ENCODE data around the gene GPC5. TPM values are rescaled to one million over a fixed set of nuclear protein-coding genes. Genes with fewer than 3 reads are reported as not detected.

Gene GPC5
- total RNA-seq, 2 donors from 2014 or later, result 0.83 to 1.3 TPM

DNA sequence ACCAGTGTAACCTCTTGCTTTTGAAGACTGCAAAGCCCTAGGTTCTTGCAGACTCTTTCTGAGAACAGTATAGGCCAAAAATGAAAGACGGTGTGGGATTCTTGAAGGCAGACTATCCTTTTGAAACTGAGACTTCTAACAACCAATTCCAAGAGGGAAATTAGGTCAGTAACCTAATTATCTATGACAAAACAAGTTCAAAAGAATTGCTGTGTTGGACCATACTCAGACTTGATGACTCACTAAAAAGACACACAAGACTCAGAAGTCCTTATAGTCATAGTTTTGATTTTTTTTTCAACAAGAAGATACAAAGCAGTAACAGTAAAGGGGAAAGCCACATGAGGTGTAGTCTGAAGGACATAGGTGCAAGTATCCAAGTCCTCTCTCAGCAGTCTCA is 1204.1 kb downstream of the GPC5 start:
- no peaks in the 10 kb centered on the region for H3K27me3 ChIP-seq
- TF ChIP-seq, protein P1, sequence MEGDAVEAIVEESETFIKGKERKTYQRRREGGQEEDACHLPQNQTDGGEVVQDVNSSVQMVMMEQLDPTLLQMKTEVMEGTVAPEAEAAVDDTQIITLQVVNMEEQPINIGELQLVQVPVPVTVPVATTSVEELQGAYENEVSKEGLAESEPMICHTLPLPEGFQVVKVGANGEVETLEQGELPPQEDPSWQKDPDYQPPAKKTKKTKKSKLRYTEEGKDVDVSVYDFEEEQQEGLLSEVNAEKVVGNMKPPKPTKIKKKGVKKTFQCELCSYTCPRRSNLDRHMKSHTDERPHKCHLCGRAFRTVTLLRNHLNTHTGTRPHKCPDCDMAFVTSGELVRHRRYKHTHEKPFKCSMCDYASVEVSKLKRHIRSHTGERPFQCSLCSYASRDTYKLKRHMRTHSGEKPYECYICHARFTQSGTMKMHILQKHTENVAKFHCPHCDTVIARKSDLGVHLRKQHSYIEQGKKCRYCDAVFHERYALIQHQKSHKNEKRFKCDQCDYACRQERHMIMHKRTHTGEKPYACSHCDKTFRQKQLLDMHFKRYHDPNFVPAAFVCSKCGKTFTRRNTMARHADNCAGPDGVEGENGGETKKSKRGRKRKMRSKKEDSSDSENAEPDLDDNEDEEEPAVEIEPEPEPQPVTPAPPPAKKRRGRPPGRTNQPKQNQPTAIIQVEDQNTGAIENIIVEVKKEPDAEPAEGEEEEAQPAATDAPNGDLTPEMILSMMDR (IDR thresholded peaks at IDR 0.05), result no peak
- DNase-seq (ENCODE audit: low spot score), result no peak
- H3K9me3 ChIP-seq, result no peaks in the 10 kb centered on the region
- no peaks in the 10 kb centered on the region for H3K36me3 ChIP-seq
- no peaks in the 10 kb centered on the region for H3K4me1 ChIP-seq
- H3K4me3 ChIP-seq, result no peak overlapping the region
- no peak overlapping the region for H3K27ac ChIP-seq

DNA sequence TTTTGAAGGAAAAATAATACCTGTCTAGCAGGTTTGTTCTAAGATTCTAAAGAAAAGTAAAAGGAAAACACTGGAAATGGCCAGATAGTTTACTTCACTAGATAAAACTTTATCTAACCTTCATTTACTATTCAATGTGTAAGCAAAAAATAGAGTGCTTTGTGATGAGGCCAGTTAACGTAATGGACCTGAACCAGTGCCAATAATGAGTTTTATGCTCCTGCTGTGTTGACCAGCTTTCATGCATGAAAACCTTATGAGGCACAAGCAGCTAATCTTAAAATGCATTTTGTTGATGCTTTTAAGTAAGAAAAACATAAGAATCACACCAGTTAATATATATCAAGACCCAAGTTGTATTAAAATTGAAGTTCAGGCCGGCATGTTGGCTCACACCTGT is 1211.0 kb downstream of the GPC5 start:
- Histone ChIP-seq H3K36me3 (no peaks in the 10 kb centered on the region), H3K27me3 (no peaks in the 10 kb centered on the region), H3K4me1 (no peaks in the 10 kb centered on the region), H3K9me3 (no peaks in the 10 kb centered on the region), H3K4me3 (no peak overlapping the region), H3K27ac (no peak overlapping the region)
- no peak for DNase-seq (ENCODE audit: low spot score)
- TF ChIP-seq, protein P1 (IDR thresholded peaks at IDR 0.05), result no peak

DNA sequence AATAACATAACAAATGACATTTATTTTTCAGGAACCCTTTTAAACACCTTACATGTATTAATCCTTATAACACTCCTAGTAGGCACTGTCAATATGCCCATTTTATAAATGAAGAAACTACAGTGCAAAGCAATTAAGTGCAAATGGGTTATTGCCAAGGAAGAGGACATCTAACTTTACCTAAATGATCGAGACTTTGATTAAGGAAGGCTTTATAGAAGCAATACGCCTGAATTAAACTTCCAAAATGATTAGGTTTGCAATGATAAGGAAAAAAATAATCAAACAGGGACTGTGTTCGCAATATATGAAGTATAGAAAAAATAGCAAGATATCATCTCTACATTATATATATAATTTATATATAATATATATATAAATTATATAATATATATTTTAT is 1214.5 kb downstream of the GPC5 start:
- Histone ChIP-seq H3K27ac (no peak overlapping the region), H3K27me3 (no peaks in the 10 kb centered on the region), H3K4me3 (no peak overlapping the region), H3K4me1 (no peaks in the 10 kb centered on the region), H3K9me3 (no peaks in the 10 kb centered on the region), H3K36me3 (no peaks in the 10 kb centered on the region)
- TF ChIP-seq, protein P1 (IDR thresholded peaks at IDR 0.05), result no peak
- DNase-seq (ENCODE audit: low spot score), result no peak

DNA sequence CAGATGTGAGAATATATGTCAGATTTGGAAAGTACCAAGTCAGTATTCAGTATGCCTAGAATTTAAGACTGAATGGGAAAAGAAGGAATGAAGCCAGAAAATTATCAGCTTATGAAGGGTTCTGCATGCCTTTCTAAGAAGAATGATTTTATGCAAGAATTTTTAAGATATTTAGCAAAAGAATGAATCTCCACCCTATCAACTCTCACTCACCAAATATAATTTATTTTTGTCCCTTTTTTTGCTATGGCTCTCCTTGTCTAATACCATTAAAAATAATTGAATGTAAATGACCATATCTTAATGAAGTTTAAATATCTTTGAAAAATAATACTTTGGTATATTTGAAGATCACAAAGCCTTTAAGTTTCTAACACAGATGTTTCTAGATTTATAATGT is 1215.5 kb downstream of the GPC5 start:
- Histone ChIP-seq H3K27ac (no peak overlapping the region), H3K4me1 (no peaks in the 10 kb centered on the region), H3K27me3 (no peaks in the 10 kb centered on the region), H3K36me3 (no peaks in the 10 kb centered on the region), H3K9me3 (no peaks in the 10 kb centered on the region), H3K4me3 (no peak overlapping the region)
- no peak for DNase-seq (ENCODE audit: low spot score)
- TF ChIP-seq, protein P1 (IDR thresholded peaks at IDR 0.05), result no peak

DNA sequence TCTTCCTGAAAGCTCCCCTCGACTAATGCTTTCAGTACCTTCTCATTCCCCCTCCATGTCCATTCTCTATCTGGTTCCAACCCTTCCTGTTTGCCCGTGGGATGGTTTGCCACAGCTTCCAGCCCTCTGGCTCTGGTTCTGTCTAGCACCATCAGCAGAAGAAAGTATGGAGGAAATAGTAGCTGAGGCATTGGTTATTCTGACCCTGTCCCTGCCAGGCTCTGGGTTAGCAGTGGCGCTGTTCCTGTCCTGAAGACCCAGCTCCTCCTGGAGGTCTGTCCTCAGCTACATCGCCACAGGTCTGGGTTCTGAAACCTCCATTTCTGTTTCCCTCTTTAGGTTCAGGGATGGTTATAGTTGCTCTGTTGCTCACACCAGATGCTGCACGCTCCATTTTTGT is 1223.6 kb downstream of the GPC5 start:
- Histone ChIP-seq H3K36me3 (no peaks in the 10 kb centered on the region), H3K4me1 (no peaks in the 10 kb centered on the region), H3K27ac (no peak overlapping the region), H3K4me3 (no peak overlapping the region), H3K27me3 (no peaks in the 10 kb centered on the region), H3K9me3 (no peaks in the 10 kb centered on the region)
- no peak for DNase-seq (ENCODE audit: low spot score)
- TF ChIP-seq, protein P1 (IDR thresholded peaks at IDR 0.05), result no peak

DNA sequence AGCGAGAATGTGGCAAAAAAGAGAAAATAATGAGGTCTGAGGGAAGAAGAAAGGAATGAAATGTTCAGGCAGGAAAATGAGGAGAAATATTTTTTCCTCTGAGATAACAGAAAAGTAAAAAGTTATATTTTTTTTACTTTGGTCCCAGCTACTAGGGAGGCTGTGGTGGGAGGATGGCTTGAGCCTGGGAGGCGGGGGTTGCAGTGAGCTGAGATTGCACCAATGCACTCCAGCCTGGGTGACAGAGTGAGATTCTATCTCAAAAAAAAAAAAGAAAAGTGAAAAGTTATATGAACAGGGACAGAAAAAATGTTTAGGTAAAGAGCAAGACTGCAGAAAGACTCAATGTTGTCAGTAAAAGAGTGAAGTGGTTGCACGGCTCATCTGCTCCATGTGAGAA is 1224.5 kb downstream of the GPC5 start:
- no peaks in the 10 kb centered on the region for H3K4me1 ChIP-seq
- no peak overlapping the region for H3K4me3 ChIP-seq
- no peaks in the 10 kb centered on the region for H3K27me3 ChIP-seq
- H3K9me3 ChIP-seq, result no peaks in the 10 kb centered on the region
- no peak for DNase-seq (ENCODE audit: low spot score)
- TF ChIP-seq, protein P1 (IDR thresholded peaks at IDR 0.05), result no peak
- no peak overlapping the region for H3K27ac ChIP-seq
- no peaks in the 10 kb centered on the region for H3K36me3 ChIP-seq

Data from right atrium auricular region (tissue), 2 donors.